HG02759 (cell line): ENCODE results near the gene SPRR2A.
"Not testable (repeated sequence)": the region's sequence is repeated elsewhere in the genome, so short reads cannot be mapped to it uniquely, and the experiment has no call there.

Experiments
- ATAC-seq: cut with Tn5 transposase; IDR thresholded peaks from one replicate; pipeline ENCODE4 v1.9.1; 2021; ENCODE audit warnings: mild to moderate bottlenecking, moderate library complexity; ENCODE audit not compliant: unreplicated experiment

Gene SPRR2A

GRCh38 chr1:153057375-153057774 lies at the start of gene SPRR2A:
Gene SPRR2A (minus strand): TSS chr1:153057512. CDS start chr1:153056735, 777 bp downstream.
- ATAC-seq: no peak

- ATAC-seq: no peak
These were observed 42.9 kb upstream of the SPRR2A start for GRCh38 chr1:153100245-153100644.

- ATAC-seq: no peak
These were observed 42.2 kb upstream of the SPRR2A start for GRCh38 chr1:153099461-153100045.

GRCh38 chr1:153095764-153096163 lies 38.5 kb upstream of the SPRR2A start:
- no peak for ATAC-seq

- no peak for ATAC-seq
These were observed 37.1 kb upstream of the SPRR2A start, which contains the start of gene SPRR2E for GRCh38 chr1:153094426-153094825. Gene SPRR2E (minus strand): TSS chr1:153094526. CDS start chr1:153093751, 775 bp downstream.

GRCh38 chr1:153087652-153088051 lies 30.3 kb upstream of the SPRR2A start:
- no peak for ATAC-seq

GRCh38 chr1:153081736-153082135 lies 24.4 kb upstream of the SPRR2A start:
- no peak for ATAC-seq

- ATAC-seq: no peak
These were observed 15.8 kb upstream of the SPRR2A start for GRCh38 chr1:153072806-153073726.

GRCh38 chr1:153071511-153071910 lies 14.2 kb upstream of the SPRR2A start, which contains the start of gene SPRR2B:
Gene SPRR2B (minus strand): TSS chr1:153071611. CDS start chr1:153070839, 772 bp downstream.
- no peak for ATAC-seq

- ATAC-seq: no peak
These were observed 12.9 kb upstream of the SPRR2A start for GRCh38 chr1:153070243-153070642.

GRCh38 chr1:153058826-153059784 lies 1.8 kb upstream of the SPRR2A start:
- no peak for ATAC-seq

GRCh38 chr1:153058154-153058553 lies 842 bp upstream of the SPRR2A start:
- ATAC-seq: no peak

GRCh38 chr1:153056111-153056510 lies 1.2 kb downstream of the SPRR2A start:
- ATAC-seq: not testable (repeated sequence)

- ATAC-seq: no peak
These were observed 8.1 kb downstream of the SPRR2A start for GRCh38 chr1:153049211-153049610.

GRCh38 chr1:153040950-153041631 lies 16.2 kb downstream of the SPRR2A start, which contains the start of gene SPRR2D:
Gene SPRR2D (minus strand): TSS chr1:153041120. CDS start chr1:153040346, 774 bp downstream.
- ATAC-seq: no peak

- no peak for ATAC-seq
These were observed 22.1 kb downstream of the SPRR2A start for GRCh38 chr1:153035211-153035610.

GRCh38 chr1:153032677-153033308 lies 24.5 kb downstream of the SPRR2A start:
- no peak for ATAC-seq

GRCh38 chr1:153032073-153032472 lies 25.2 kb downstream of the SPRR2A start:
- ATAC-seq: no peak

- ATAC-seq: no peak
These were observed 26.4 kb downstream of the SPRR2A start, which contains the start of gene SPRR1B for GRCh38 chr1:153030895-153031294. Gene SPRR1B (plus strand): TSS chr1:153031203. CDS start chr1:153032346, 1,143 bp downstream.
